B cell (primary cell): ENCODE data around the gene NTRK3. TPM values are rescaled to one million over a fixed set of nuclear protein-coding genes. Genes with fewer than 3 reads are reported as not detected.

Source experiments
- ATAC-seq: fragments of 200-7000 bp; cut with Tn5 transposase; one replicate; pipeline ENCODE4 v1.10.0; 2021; ENCODE audit warnings: low read depth, mild to moderate bottlenecking, moderate number of reproducible peaks, moderate library complexity
- CTCF ChIA-PET: fragments of 350-600 bp; sonication (Branson Sonifier 250); formaldehyde crosslinking; loops from one replicate; lab custom pipeline; 2021; ENCODE audit warnings: antibody characterized with exemption, inconsistent platforms; lab: Charles Lee
- POLR2A ChIA-PET: fragments of 350-600 bp; sonication (Branson Sonifier 250); formaldehyde crosslinking; loops from one replicate; lab custom pipeline; 2021; ENCODE audit warnings: antibody characterized with exemption; lab: Charles Lee
- DNase-seq: peaks from one replicate; pipeline ENCODE4 v3.0.0; 2013
- H2AFZ ChIP-seq: 2 replicates; pipeline ENCODE4 v1.6.1; 2012; ENCODE audit warnings: mild to moderate bottlenecking, low read depth, low read length; ENCODE audit not compliant: insufficient read depth, poor library complexity, severe bottlenecking
- H3K27ac ChIP-seq, 2 donors: 1 replicate in 1 of 2; 2 replicates in 1 of 2; pipeline ENCODE4 v1.5.1; 2012 to 2013; ENCODE audit warnings: low read length in 2 of 2, mild to moderate bottlenecking in 2 of 2, moderate library complexity in 1 of 2
- H3K27me3 ChIP-seq, 4 experiments: fragments of 200-600 bp in 1 of 4; sonication (generic) in 1 of 4; replicated peaks in 1 of 4; 1 replicate in 2 of 4; 2 replicates in 2 of 4; pipeline versions ENCODE4 v1.6.1 to v1.7.0; 2013 to 2016; ENCODE audit warnings: low read length in 3 of 4, mild to moderate bottlenecking in 2 of 4, mixed read lengths in 1 of 4, moderate library complexity in 1 of 4; ENCODE audit not compliant: insufficient read depth in 4 of 4, control insufficient read depth in 3 of 4; ENCODE audit errors: control extremely low read depth in 1 of 4
- H3K36me3 ChIP-seq, 2 experiments: replicated peaks in 1 of 2; 1 replicate in 1 of 2; 2 replicates in 1 of 2; pipeline versions ENCODE4 v1.6.1 to v1.7.1; 2013; ENCODE audit warnings: low read length in 1 of 2; ENCODE audit not compliant: insufficient read depth in 2 of 2, control insufficient read depth in 1 of 2; ENCODE audit errors: control extremely low read depth in 1 of 2, extremely low read depth in 1 of 2
- H3K4me1 ChIP-seq, 2 donors: fragments of 200-600 bp in 1 of 2; sonication (generic) in 1 of 2; 1 replicate in 1 of 2; 2 replicates in 1 of 2; pipeline versions ENCODE4 v1.5.1 to v1.6.1; 2013 to 2017; ENCODE audit warnings: low read length in 2 of 2; ENCODE audit not compliant: control insufficient read depth in 2 of 2, insufficient read depth in 2 of 2
- H3K4me2 ChIP-seq: replicated peaks from 2 replicates; pipeline ENCODE3; 2012; ENCODE audit warnings: mild to moderate bottlenecking, low read depth, low read length; ENCODE audit not compliant: poor library complexity, severe bottlenecking
- H3K4me3 ChIP-seq, 5 experiments: fragments of 200-600 bp in 1 of 5; sonication (generic) in 1 of 5; 1 replicate in 3 of 5; 2 replicates in 2 of 5; pipeline versions ENCODE4 v1.5.1 to v1.7.0; 2011 to 2016; ENCODE audit warnings: low read length in 4 of 5, mild to moderate bottlenecking in 4 of 5, low read depth in 2 of 5, control low read depth in 1 of 5, moderate library complexity in 1 of 5; ENCODE audit not compliant: insufficient read depth in 1 of 5; ENCODE audit errors: control extremely low read depth in 1 of 5, extremely low read depth in 1 of 5
- H3K79me2 ChIP-seq: fragments of 200-600 bp; sonication (generic); one replicate; pipeline ENCODE4 v1.6.0; 2016; ENCODE audit warnings: low read length; ENCODE audit not compliant: control insufficient read depth, insufficient read depth
- H3K9ac ChIP-seq: fragments of 200-600 bp; sonication (generic); 2 replicates; pipeline ENCODE4 v1.6.1; 2017; ENCODE audit warnings: mild to moderate bottlenecking, low read length, moderate library complexity
- H3K9me3 ChIP-seq, 3 donors: one replicate each; pipeline versions ENCODE4 v1.6.1 to v1.7.1; 2013; ENCODE audit warnings: low read length in 2 of 3; ENCODE audit not compliant: control insufficient read depth in 2 of 3, insufficient read depth in 1 of 3; ENCODE audit errors: control extremely low read depth in 1 of 3
- H4K20me1 ChIP-seq: 2 replicates; pipeline ENCODE4 v1.6.0; 2012; ENCODE audit warnings: mild to moderate bottlenecking, low read length; ENCODE audit not compliant: insufficient read depth, control insufficient read depth, poor library complexity, severe bottlenecking
- H3K27ac Mint-ChIP-seq: one replicate; pipeline ENCODE4 v1.8.0; 2021; ENCODE audit warnings: mixed read lengths
- H3K27me3 Mint-ChIP-seq: one replicate; pipeline ENCODE4 v1.8.0; 2021; ENCODE audit warnings: mixed read lengths
- H3K4me1 Mint-ChIP-seq: one replicate; pipeline ENCODE4 v1.8.0; 2021; ENCODE audit warnings: mixed read lengths
- H3K4me3 Mint-ChIP-seq: one replicate; pipeline ENCODE4 v1.8.0; 2021; ENCODE audit warnings: mixed read lengths
- H3K9me3 Mint-ChIP-seq: one replicate; pipeline ENCODE4 v1.8.0; 2022; ENCODE audit warnings: mixed read lengths; ENCODE audit not compliant: insufficient read depth
- CTCF ChIP-seq: fragments of 200-600 bp; IDR thresholded peaks from one replicate; pipeline ENCODE4 v1.8.0; 2022; ENCODE audit warnings: antibody characterized with exemption, mild to moderate bottlenecking
- EZH2 ChIP-seq: IDR thresholded peaks from 2 replicates; pipeline ENCODE4 v1.6.1; 2012; ENCODE audit warnings: borderline replicate concordance, low read depth, mild to moderate bottlenecking, moderate library complexity, low read length; ENCODE audit not compliant: insufficient read depth, poor library complexity, severe bottlenecking
- WGBS: methylation state at CpG from one replicate; pipeline ENCODE4 v1.1.5; 2013; ENCODE audit warnings: missing lambda C conversion rate; ENCODE audit not compliant: insufficient coverage; 5-methylcytosine and 5-hydroxymethylcytosine counted together
- intact Hi-C: fragments of 100-400 bp; cut with micrococcal nuclease; formaldehyde crosslinking; loops from one replicate; pipeline ENCODE4 v1.10.0; 2022
- polyA plus RNA-seq: library from polyadenylated mRNA; depleted of rRNA; stranded (reverse); fragments of >200 nt; gene quantifications from 2 replicates; pipeline ENCODE4 v1.2.3, GENCODE V29; 2012
- total RNA-seq, 2 donors: library from RNA; stranded (reverse); fragments of 120-200 nt in 1 of 2; gene quantifications; 1 replicate in 1 of 2; 2 replicates in 1 of 2; pipeline versions ENCODE4 v1.2.3 to v1.2.4, GENCODE V29; 2013 to 2022

NTRK3 gene
- total and polyA plus RNA-seq, 2 donors (not counting 1 experiment from before 2014, with no cell fraction given): not detected

GRCh38 chr15:87942316-87942715 is 314.2 kb downstream of the NTRK3 start:
- no peaks in the 10 kb centered on the region for H4K20me1 ChIP-seq
- H3K4me1 ChIP-seq: no peaks in the 10 kb centered on the region
- DNase-seq (no peak), ATAC-seq (no peak)
- Mint-ChIP-seq H3K9me3 (no peaks in the 10 kb centered on the region), H3K27ac (no peak overlapping the region), H3K4me1 (no peaks in the 10 kb centered on the region), H3K4me3 (no peak overlapping the region), H3K27me3 (no peaks in the 10 kb centered on the region)
- H3K9me3 ChIP-seq: no peaks in the 10 kb centered on the region
- no peak overlapping the region for H3K4me2 ChIP-seq
- ChIA-PET CTCF (no interaction called here), POLR2A (no interaction called here)
- no peaks in the 10 kb centered on the region for H3K27me3 ChIP-seq
- intact Hi-C loops: no loop called here
- no peak overlapping the region for H2AFZ ChIP-seq
- H3K4me3 ChIP-seq: no peak overlapping the region
- no peaks in the 10 kb centered on the region for H3K36me3 ChIP-seq
- no peak overlapping the region for H3K27ac ChIP-seq
- H3K79me2 ChIP-seq: no peaks in the 10 kb centered on the region
- no peak overlapping the region for H3K9ac ChIP-seq
- WGBS: 89% methylated on average over 5 of the region's 6 CpGs
- TF ChIP-seq EZH2: no peak

GRCh38 chr15:87941606-87942005 is 314.9 kb downstream of the NTRK3 start:
- no peaks in the 10 kb centered on the region for H4K20me1 ChIP-seq
- H3K4me1 ChIP-seq: no peaks in the 10 kb centered on the region
- ATAC-seq: no peak
- H2AFZ ChIP-seq: no peak overlapping the region
- no peaks in the 10 kb centered on the region for H3K9me3 Mint-ChIP-seq
- no peak overlapping the region for H3K4me2 ChIP-seq
- ChIA-PET POLR2A (no interaction called here), CTCF (no interaction called here)
- no peak overlapping the region for H3K27ac Mint-ChIP-seq
- no peak overlapping the region for H3K27ac ChIP-seq
- H3K4me3 Mint-ChIP-seq: no peak overlapping the region
- H3K27me3 ChIP-seq: no peaks in the 10 kb centered on the region
- no peaks in the 10 kb centered on the region for H3K27me3 Mint-ChIP-seq
- TF ChIP-seq CTCF: no peak
- no peak for TF ChIP-seq EZH2
- intact Hi-C loops: no loop called here
- H3K36me3 ChIP-seq: no peaks in the 10 kb centered on the region
- H3K79me2 ChIP-seq: no peaks in the 10 kb centered on the region
- DNase-seq: no peak
- no peaks in the 10 kb centered on the region for H3K4me1 Mint-ChIP-seq
- WGBS: 100% methylated on average over 2 of the region's 5 CpGs
- H3K4me3 ChIP-seq: no peak overlapping the region
- H3K9me3 ChIP-seq: no peaks in the 10 kb centered on the region
- no peak overlapping the region for H3K9ac ChIP-seq
